Thoracic aorta (tissue), 2 donors: ENCODE results near the gene ALDH1A3. TPM values are rescaled to one million over a fixed set of nuclear protein-coding genes. Genes with fewer than 3 reads are reported as not detected.

Experiments
- ATAC-seq: fragments of 150-250 bp; one replicate; pipeline ENCODE4 v1.8.0; 2017; ENCODE audit warnings: low read depth; ENCODE audit not compliant: insufficient number of reproducible peaks, low FRiP score
- DNase-seq: peaks from one replicate; pipeline ENCODE4 v3.0.0-alpha.2; 2020; ENCODE audit warnings: low spot score
- H3K27ac ChIP-seq, 2 donors: fragments of 200-600 bp; sonication (generic); 1 replicate in 1 of 2; 2 replicates in 1 of 2; pipeline ENCODE4 v1.5.1; 2016; ENCODE audit warnings: mild to moderate bottlenecking in 2 of 2, moderate library complexity in 2 of 2
- H3K27me3 ChIP-seq: fragments of 200-600 bp; sonication (generic); replicated peaks from 2 replicates; pipeline ENCODE4 v1.6.0; 2016; ENCODE audit warnings: mild to moderate bottlenecking; ENCODE audit not compliant: insufficient read depth
- H3K36me3 ChIP-seq: fragments of 200-600 bp; sonication (generic); one replicate; pipeline ENCODE4 v1.5.1; 2016
- H3K4me1 ChIP-seq, 2 donors: fragments of 200-600 bp; sonication (generic); 1 replicate in 1 of 2; 2 replicates in 1 of 2; pipeline versions ENCODE4 v1.5.1 to v1.6.0; 2016; ENCODE audit warnings: low read depth in 2 of 2, mild to moderate bottlenecking in 1 of 2; ENCODE audit not compliant: control insufficient read depth in 1 of 2
- H3K4me3 ChIP-seq: fragments of 200-600 bp; sonication (generic); 2 replicates; pipeline ENCODE4 v1.5.1; 2016; ENCODE audit warnings: mild to moderate bottlenecking
- H3K9me3 ChIP-seq: fragments of 200-600 bp; sonication (generic); 2 replicates; pipeline ENCODE4 v1.5.1; 2016
- CTCF ChIP-seq: fragments of 200-600 bp; sonication (generic); IDR thresholded peaks from one replicate; pipeline ENCODE4 v1.5.1; 2019; ENCODE audit warnings: antibody characterized with exemption
- total RNA-seq, 2 donors: library from RNA; depleted of rRNA; stranded (reverse); fragments of >200 nt; gene quantifications; one replicate each; pipeline versions ENCODE4 v1.1.0 to v1.2.3, GENCODE V29; 2016

ALDH1A3 gene
- total RNA-seq, 2 donors from 2014 or later, result 3.2 to 21.8 TPM

GRCh38 chr15:100834731-100835130, 44.9 kb upstream of the ALDH1A3 start:
- Histone ChIP-seq H3K4me1 (no peaks in the 10 kb centered on the region), H3K36me3 (no peaks in the 10 kb centered on the region), H3K27ac (no peak overlapping the region), H3K4me3 (no peak overlapping the region), H3K9me3 (no peaks in the 10 kb centered on the region), H3K27me3 (no peaks in the 10 kb centered on the region)
- TF ChIP-seq CTCF, result no peak
- DNase-seq (no peak), ATAC-seq (no peak)

GRCh38 chr15:100835636-100836035, 44.0 kb upstream of the ALDH1A3 start:
- Histone ChIP-seq H3K27me3 (no peaks in the 10 kb centered on the region), H3K4me3 (no peak overlapping the region), H3K36me3 (no peaks in the 10 kb centered on the region), H3K9me3 (no peaks in the 10 kb centered on the region), H3K4me1 (no peaks in the 10 kb centered on the region), H3K27ac (no peak overlapping the region)
- TF ChIP-seq CTCF, result no peak
- DNase-seq (no peak), ATAC-seq (no peak)

GRCh38 chr15:100836501-100836900, 43.1 kb upstream of the ALDH1A3 start:
- no peak for DNase-seq
- no peak for ATAC-seq
- Histone ChIP-seq H3K36me3 (no peaks in the 10 kb centered on the region), H3K27ac (no peak overlapping the region), H3K4me1 (no peaks in the 10 kb centered on the region), H3K9me3 (no peaks in the 10 kb centered on the region), H3K4me3 (no peak overlapping the region), H3K27me3 (no peaks in the 10 kb centered on the region)
- TF ChIP-seq CTCF, result no peak

- DNase-seq, result no peak
- Histone ChIP-seq H3K4me3 (no peak overlapping the region), H3K36me3 (no peaks in the 10 kb centered on the region), H3K9me3 (no peaks in the 10 kb centered on the region), H3K27ac (no peak overlapping the region), H3K4me1 (no peaks in the 10 kb centered on the region), H3K27me3 (no peaks in the 10 kb centered on the region)
- no peak for ATAC-seq
- no peak for TF ChIP-seq CTCF
Observed at GRCh38 chr15:100841426-100841825, 38.2 kb upstream of the ALDH1A3 start.

GRCh38 chr15:100842756-100843730, 36.6 kb upstream of the ALDH1A3 start:
- Histone ChIP-seq H3K36me3 (no peaks in the 10 kb centered on the region), H3K27me3 (no peaks in the 10 kb centered on the region), H3K4me1 (no peaks in the 10 kb centered on the region), H3K4me3 (no peak overlapping the region), H3K9me3 (no peaks in the 10 kb centered on the region), H3K27ac (no peak overlapping the region)
- TF ChIP-seq CTCF, result no peak
- DNase-seq, result no peak
- no peak for ATAC-seq
